Glomerular endothelial cell (primary cell): ENCODE results near the gene TANGO2. TPM values are rescaled to one million over a fixed set of nuclear protein-coding genes. Genes with fewer than 3 reads are reported as not detected.

Source experiments
- DNase-seq: peaks from one replicate; pipeline ENCODE4 v3.0.0-alpha.2; 2011; ENCODE audit warnings: low read depth, low spot score; ENCODE audit errors: extremely low read depth
- total RNA-seq: library from RNA; depleted of rRNA; stranded (reverse); fragments of >200 nt; gene quantifications from 2 replicates; pipeline ENCODE4 v1.2.3, GENCODE V29; 2015

Gene TANGO2
- total RNA-seq, 1 donor from 2014 or later = 42.2 TPM

GRCh38 chr22:20113551-20114310 lies 92.8 kb downstream of the TANGO2 start:
- DNase-seq = no peak

- DNase-seq = no peak
Measured at GRCh38 chr22:20114506-20115475, 93.9 kb downstream of the TANGO2 start.

DNA sequence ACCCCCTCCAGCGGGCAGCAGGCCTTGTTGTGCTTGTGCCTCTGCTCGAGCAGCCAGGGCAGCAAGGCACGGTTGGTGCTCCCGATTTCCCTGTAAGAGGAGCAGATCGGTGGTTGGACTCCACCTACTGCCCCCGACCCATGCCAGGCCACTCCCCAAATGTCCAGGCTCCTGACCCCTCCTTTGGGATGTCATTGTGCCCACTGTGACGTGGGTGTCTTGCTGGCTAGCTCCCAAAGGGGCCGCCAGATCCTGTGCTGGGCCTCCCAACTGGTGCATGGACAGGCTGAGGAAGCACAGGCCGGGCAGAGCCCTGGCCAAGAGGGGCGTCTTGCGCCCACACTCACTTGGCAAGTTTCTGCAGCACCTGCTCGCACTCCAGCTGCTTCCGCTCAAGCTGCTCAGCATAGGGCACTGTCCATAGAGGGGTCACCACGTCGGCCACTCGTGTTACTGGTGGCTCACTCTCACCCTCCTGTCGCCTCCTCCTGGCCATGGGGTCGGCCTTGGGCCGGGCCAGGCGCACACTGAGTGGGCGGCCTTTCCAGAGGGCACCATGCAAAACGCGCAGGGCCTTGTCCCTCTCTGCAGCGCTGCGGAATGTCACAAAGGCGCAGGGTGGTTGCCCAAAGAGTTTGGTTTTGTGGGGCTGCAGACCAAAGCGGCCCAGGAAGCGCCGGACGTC lies 94.9 kb downstream of the TANGO2 start, which contains the start of gene RANBP1:
Gene RANBP1 (plus strand): TSS at position 414 of the 685 bp plus-strand sequence. CDS start 81 bp downstream, at position 495.
- no peak for DNase-seq

GRCh38 chr22:20116376-20116950 lies 95.6 kb downstream of the TANGO2 start:
- DNase-seq = no peak

Other genes with a start within 250 kb of the TANGO2 start
- gene GNB1L, start 166.2 kb upstream of the TANGO2 start, total RNA-seq = 6.2 and 6.9 TPM in 2 replicates
- 46.6 and 65.5 TPM in 2 replicates for gene RTL10, start 166.2 kb upstream of the TANGO2 start, total RNA-seq
- 376 and 456 TPM in 2 replicates for gene COMT, start 79.3 kb upstream of the TANGO2 start, total RNA-seq
- gene TXNRD2, start 79.3 kb upstream of the TANGO2 start, total RNA-seq = 47.6 and 104 TPM in 2 replicates
- gene ARVCF, start 4.3 kb upstream of the TANGO2 start, total RNA-seq = 152 and 191 TPM in 2 replicates
- gene DGCR8, start 59.1 kb downstream of the TANGO2 start, total RNA-seq = 27.1 and 40.9 TPM in 2 replicates
- gene RANBP1, start 95.0 kb downstream of the TANGO2 start, total RNA-seq = 339 and 343 TPM in 2 replicates
- 48.1 and 63.2 TPM in 2 replicates for gene TRMT2A, start 96.1 kb downstream of the TANGO2 start, total RNA-seq
- 42.5 and 58.9 TPM in 2 replicates for gene ZDHHC8, start 110.7 kb downstream of the TANGO2 start, total RNA-seq
- 15.4 and 17.3 TPM in 2 replicates for gene CCDC188, start 129.9 kb downstream of the TANGO2 start, total RNA-seq
- gene RTN4R, start 247.2 kb downstream of the TANGO2 start, total RNA-seq = 1.8 and 2.7 TPM in 2 replicates